IPS DF 6.9 (cell line): Measurements from ENCODE around the gene ITGA8.
"Not testable (repeated sequence)": the region's sequence is repeated elsewhere in the genome, so short reads cannot be mapped to it uniquely, and the experiment has no call there.

Source experiments
- DNase-seq: peaks from one replicate; pipeline ENCODE4 v3.0.0-alpha.2; 2013; ENCODE audit warnings: low read depth, low spot score
- H3K27ac ChIP-seq: one replicate; pipeline ENCODE4 v1.5.1; 2013; ENCODE audit warnings: low read length, control low read depth
- H3K27me3 ChIP-seq: 2 replicates; pipeline ENCODE4 v1.6.1; 2013; ENCODE audit warnings: mild to moderate bottlenecking, low read length; ENCODE audit not compliant: control insufficient read depth, insufficient read depth
- H3K36me3 ChIP-seq: 2 replicates; pipeline ENCODE4 v1.6.1; 2013; ENCODE audit warnings: low read length; ENCODE audit not compliant: control insufficient read depth, insufficient read depth
- H3K4me1 ChIP-seq: 2 replicates; pipeline ENCODE4 v1.6.1; 2013; ENCODE audit warnings: low read length; ENCODE audit not compliant: control insufficient read depth, insufficient read depth
- H3K4me3 ChIP-seq: 2 replicates; pipeline ENCODE4 v1.5.1; 2013; ENCODE audit warnings: mild to moderate bottlenecking, low read length
- H3K9me3 ChIP-seq: 2 replicates; pipeline ENCODE4 v1.6.1; 2013; ENCODE audit warnings: low read length, inconsistent platforms; ENCODE audit not compliant: control insufficient read depth, insufficient read depth
- WGBS: extraction: QIAGEN DNeasy Blood & Tissue Kit; methylation state at CpG from one replicate; pipeline ENCODE4 v1.1.7; 2013; ENCODE audit warnings: mixed read lengths, missing lambda C conversion rate; ENCODE audit not compliant: insufficient read length, insufficient coverage; 5-methylcytosine and 5-hydroxymethylcytosine counted together

The ITGA8 gene

GRCh38 chr10:15567952-15568351, 151.8 kb downstream of the ITGA8 start:
- DNase-seq = no peak
- Histone ChIP-seq H3K4me3 (no peak overlapping the region), H3K4me1 (no peaks in the 10 kb centered on the region), H3K27me3 (no peaks in the 10 kb centered on the region), H3K36me3 (no peaks in the 10 kb centered on the region), H3K9me3 (no peaks in the 10 kb centered on the region), H3K27ac (no peak overlapping the region)
- no CpG with 5 or more reads among the region's 1 CpG for WGBS

- no peak overlapping the region for H3K27ac ChIP-seq
- H3K36me3 ChIP-seq = no peaks in the 10 kb centered on the region
- H3K27me3 ChIP-seq = no peaks in the 10 kb centered on the region; the same call in 1 of the 2 replicates
- DNase-seq = no peak
- WGBS = no CpG with 5 or more reads among the region's 1 CpG
- H3K4me3 ChIP-seq = no peak overlapping the region
- H3K9me3 ChIP-seq = no peaks in the 10 kb centered on the region
- no peaks in the 10 kb centered on the region for H3K4me1 ChIP-seq
Observed at GRCh38 chr10:15563246-15563645, 156.5 kb downstream of the ITGA8 start.

- H3K4me3 ChIP-seq = no peak overlapping the region
- no peaks in the 10 kb centered on the region for H3K9me3 ChIP-seq
- H3K4me1 ChIP-seq = no peaks in the 10 kb centered on the region
- no peaks in the 10 kb centered on the region for H3K36me3 ChIP-seq
- WGBS = no CpG with 5 or more reads among the region's 5 CpGs
- H3K27me3 ChIP-seq = no peaks in the 10 kb centered on the region; the same call in 1 of the 2 replicates
- H3K27ac ChIP-seq = no peak overlapping the region
- no peak for DNase-seq
Observed at GRCh38 chr10:15562578-15562977, 157.1 kb downstream of the ITGA8 start.

GRCh38 chr10:15562116-15562515, 157.6 kb downstream of the ITGA8 start:
- H3K9me3 ChIP-seq = no peaks in the 10 kb centered on the region
- H3K4me3 ChIP-seq = no peak overlapping the region
- no CpG with 5 or more reads among the region's 10 CpGs for WGBS
- H3K27me3 ChIP-seq = no peaks in the 10 kb centered on the region; the same call in 1 of the 2 replicates
- H3K27ac ChIP-seq = no peak overlapping the region
- H3K4me1 ChIP-seq = no peaks in the 10 kb centered on the region
- no peak for DNase-seq
- H3K36me3 ChIP-seq = no peaks in the 10 kb centered on the region

- H3K4me1 ChIP-seq = no peaks in the 10 kb centered on the region
- no peaks in the 10 kb centered on the region for H3K36me3 ChIP-seq
- no peak for DNase-seq
- no peaks in the 10 kb centered on the region; the same call in 1 of the 2 replicates for H3K27me3 ChIP-seq
- H3K9me3 ChIP-seq = no peaks in the 10 kb centered on the region
- H3K4me3 ChIP-seq = no peak overlapping the region
- H3K27ac ChIP-seq = no peak overlapping the region
- no CpG with 5 or more reads among the region's 5 CpGs for WGBS
Observed at GRCh38 chr10:15558136-15558535, 161.6 kb downstream of the ITGA8 start.

GRCh38 chr10:15557168-15557567, 162.6 kb downstream of the ITGA8 start:
- not testable (repeated sequence) for H3K36me3 ChIP-seq, H3K9me3 ChIP-seq, H3K4me3 ChIP-seq, H3K4me1 ChIP-seq, H3K27ac ChIP-seq, DNase-seq, H3K27me3 ChIP-seq
- no CpG with 5 or more reads among the region's 3 CpGs for WGBS

- Histone ChIP-seq H3K27ac (no peak overlapping the region), H3K9me3 (no peaks in the 10 kb centered on the region), H3K4me1 (no peaks in the 10 kb centered on the region), H3K27me3 (no peaks in the 10 kb centered on the region), H3K36me3 (no peaks in the 10 kb centered on the region), H3K4me3 (no peak overlapping the region)
- no CpG with 5 or more reads among the region's 3 CpGs for WGBS
- no peak for DNase-seq
Observed at GRCh38 chr10:15550950-15551349, 168.8 kb downstream of the ITGA8 start.

- Histone ChIP-seq H3K36me3 (no peaks in the 10 kb centered on the region), H3K27me3 (no peaks in the 10 kb centered on the region)
- DNase-seq = no peak
Observed at GRCh38 chr10:15548331-15548730, 171.4 kb downstream of the ITGA8 start.

GRCh38 chr10:15546606-15547005, 173.1 kb downstream of the ITGA8 start:
- H3K4me3 ChIP-seq = no peak overlapping the region
- no peaks in the 10 kb centered on the region for H3K9me3 ChIP-seq
- no peaks in the 10 kb centered on the region for H3K36me3 ChIP-seq
- H3K4me1 ChIP-seq = no peaks in the 10 kb centered on the region
- no peaks in the 10 kb centered on the region for H3K27me3 ChIP-seq
- WGBS = no CpG with 5 or more reads among the region's 5 CpGs
- H3K27ac ChIP-seq = no peak overlapping the region
- no peak for DNase-seq

More at GRCh38 chr10:15548331-15548730, 171.4 kb downstream of the ITGA8 start:
- WGBS = no CpG with 5 or more reads among the region's 8 CpGs
- Histone ChIP-seq H3K27ac (no peak overlapping the region), H3K4me1 (no peaks in the 10 kb centered on the region), H3K9me3 (no peaks in the 10 kb centered on the region), H3K4me3 (no peak overlapping the region)

- Histone ChIP-seq H3K27ac (no peak overlapping the region), H3K4me1 (no peaks in the 10 kb centered on the region), H3K9me3 (no peaks in the 10 kb centered on the region), H3K36me3 (no peaks in the 10 kb centered on the region), H3K4me3 (no peak overlapping the region), H3K27me3 (no peaks in the 10 kb centered on the region)
- WGBS = no CpG with 5 or more reads among the region's 4 CpGs
- DNase-seq = no peak
Observed at GRCh38 chr10:15545884-15546283, 173.8 kb downstream of the ITGA8 start.

GRCh38 chr10:15545266-15545665, 174.5 kb downstream of the ITGA8 start:
- Histone ChIP-seq H3K4me3 (no peak overlapping the region), H3K27me3 (no peaks in the 10 kb centered on the region), H3K27ac (no peak overlapping the region), H3K36me3 (no peaks in the 10 kb centered on the region), H3K9me3 (no peaks in the 10 kb centered on the region), H3K4me1 (no peaks in the 10 kb centered on the region)
- no peak for DNase-seq
- no CpG with 5 or more reads among the region's 2 CpGs for WGBS
